Duodenal mucosa (tissue), 2 donors: ENCODE data around the gene TMEM38B.
"Not testable (repeated sequence)": the region's sequence is repeated elsewhere in the genome, so short reads cannot be mapped to it uniquely, and the experiment has no call there.

ENCODE experiments used
- H3K27ac ChIP-seq: one replicate; pipeline ENCODE4 v1.7.0; 2013; ENCODE audit warnings: low read depth, low read length
- H3K27me3 ChIP-seq, 2 donors: one replicate each; pipeline ENCODE4 v1.7.0; 2013; ENCODE audit warnings: low read length in 2 of 2, control low read depth in 1 of 2; ENCODE audit not compliant: insufficient read depth in 2 of 2, control insufficient read depth in 1 of 2
- H3K36me3 ChIP-seq, 2 donors: one replicate each; pipeline ENCODE4 v1.7.0; 2013; ENCODE audit warnings: low read length in 2 of 2, control low read depth in 1 of 2; ENCODE audit not compliant: insufficient read depth in 2 of 2, control insufficient read depth in 1 of 2
- H3K4me1 ChIP-seq, 2 donors: one replicate each; pipeline ENCODE4 v1.7.0; 2013; ENCODE audit warnings: low read length in 2 of 2, control low read depth in 1 of 2; ENCODE audit not compliant: insufficient read depth in 2 of 2, control insufficient read depth in 1 of 2
- H3K4me3 ChIP-seq, 2 donors: one replicate each; pipeline ENCODE4 v1.7.0; 2013; ENCODE audit warnings: low read length in 2 of 2, low read depth in 1 of 2
- H3K9ac ChIP-seq, 2 donors: one replicate each; pipeline ENCODE4 v1.7.0; 2013; ENCODE audit warnings: low read length in 2 of 2, low read depth in 1 of 2
- H3K9me3 ChIP-seq, 2 donors: one replicate each; pipeline ENCODE4 v1.7.0; 2013; ENCODE audit warnings: low read length in 2 of 2, control low read depth in 1 of 2; ENCODE audit not compliant: control insufficient read depth in 1 of 2

The TMEM38B gene

DNA sequence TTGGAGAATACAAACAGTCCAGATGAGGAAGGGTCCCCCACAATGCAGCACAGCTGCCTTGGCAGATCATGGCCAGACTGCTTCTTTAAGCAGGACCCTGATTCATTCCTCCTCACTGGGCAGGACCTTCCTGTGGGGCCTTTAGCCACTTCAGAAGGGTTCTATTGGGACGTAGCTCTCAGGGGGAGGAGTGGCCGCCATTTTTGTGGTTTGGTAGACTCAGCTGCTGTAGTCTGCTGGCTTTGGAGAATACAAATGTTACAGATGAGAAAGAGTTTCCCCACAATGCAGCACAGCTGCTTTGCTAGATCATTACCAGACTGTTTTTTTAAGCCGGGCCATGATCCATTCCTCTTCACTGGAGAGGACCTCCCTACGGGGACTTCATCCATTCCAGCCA lies 57.4 kb downstream of the TMEM38B start:
- Histone ChIP-seq H3K9ac (no peak overlapping the region), H3K36me3 (peaks cover 10 to 26% of the 10 kb centered on the region in 2 donors), H3K4me1 (no peaks in the 10 kb centered on the region), H3K4me3 (no peak overlapping the region), H3K27ac (no peak overlapping the region), H3K27me3 (no peaks in the 10 kb centered on the region), H3K9me3 (peaks cover 1 to 16% of the 10 kb centered on the region in 2 donors)

DNA sequence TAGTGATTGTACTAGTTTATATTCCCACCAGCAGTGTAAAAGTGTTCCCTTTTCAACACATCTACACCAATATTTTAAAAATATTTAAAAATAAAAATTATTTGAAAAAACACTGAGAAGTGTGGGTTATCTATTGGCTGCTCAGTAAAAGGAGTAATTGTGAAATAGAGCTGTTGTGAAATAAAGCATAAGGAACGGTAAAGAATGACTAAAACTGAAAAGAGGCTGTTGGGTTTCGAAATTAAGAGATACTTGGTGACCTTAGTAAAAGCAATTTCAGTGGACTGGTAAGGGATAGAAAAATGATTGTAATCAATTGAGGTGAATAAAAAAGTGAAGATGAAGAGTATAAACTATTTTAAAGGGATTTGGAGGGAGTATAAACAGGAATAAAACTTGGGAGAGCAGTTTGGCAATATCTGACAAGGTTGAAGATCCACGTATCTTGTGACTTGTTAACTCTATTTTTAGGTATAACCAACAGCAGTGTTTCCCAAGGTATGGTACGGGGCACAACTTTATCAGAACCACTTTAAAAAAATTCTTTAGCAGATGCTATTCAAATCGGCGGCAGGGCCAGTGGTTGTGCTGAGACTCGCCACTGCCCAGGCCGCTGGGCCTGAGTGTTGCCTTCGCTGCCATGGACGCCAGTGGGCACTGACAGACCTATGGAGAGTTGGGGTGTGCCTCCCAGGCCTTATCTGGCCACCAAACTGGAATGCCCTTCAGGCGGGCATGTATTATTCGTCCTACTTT lies 63.3 kb downstream of the TMEM38B start:
- Histone ChIP-seq H3K27ac (no peak overlapping the region), H3K36me3 (no peaks in the 10 kb centered on the region), H3K9ac (no peak overlapping the region), H3K9me3 (peaks cover 1 to 12% of the 10 kb centered on the region in 2 donors), H3K27me3 (no peaks in the 10 kb centered on the region), H3K4me1 (no peaks in the 10 kb centered on the region), H3K4me3 (no peak overlapping the region)

DNA sequence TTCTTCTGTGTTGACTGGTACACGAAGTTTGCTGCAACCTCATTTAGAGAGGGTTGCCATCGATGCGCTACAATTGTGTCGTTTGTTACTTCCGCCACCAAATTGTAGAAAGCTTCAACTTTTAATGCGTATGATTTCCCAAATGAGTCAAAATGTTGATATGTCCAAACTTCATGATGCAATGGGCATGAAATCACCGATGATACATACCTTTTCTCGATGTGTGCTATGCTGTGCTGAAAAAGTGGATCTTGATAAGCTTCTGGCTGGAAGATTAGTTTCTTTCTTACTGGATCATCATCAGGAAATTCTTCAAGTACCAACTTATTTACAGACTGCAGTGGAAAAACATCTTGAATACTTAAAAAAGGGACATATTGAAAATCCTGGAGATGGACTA lies 65.7 kb downstream of the TMEM38B start:
- H3K36me3 ChIP-seq: no peaks in the 10 kb centered on the region
- H3K9me3 ChIP-seq: no peaks in the 10 kb centered on the region
- no peak overlapping the region for H3K4me3 ChIP-seq
- no peaks in the 10 kb centered on the region for H3K27me3 ChIP-seq
- no peaks in the 10 kb centered on the region for H3K4me1 ChIP-seq
- no peak overlapping the region for H3K9ac ChIP-seq
- no peak overlapping the region for H3K27ac ChIP-seq

DNA sequence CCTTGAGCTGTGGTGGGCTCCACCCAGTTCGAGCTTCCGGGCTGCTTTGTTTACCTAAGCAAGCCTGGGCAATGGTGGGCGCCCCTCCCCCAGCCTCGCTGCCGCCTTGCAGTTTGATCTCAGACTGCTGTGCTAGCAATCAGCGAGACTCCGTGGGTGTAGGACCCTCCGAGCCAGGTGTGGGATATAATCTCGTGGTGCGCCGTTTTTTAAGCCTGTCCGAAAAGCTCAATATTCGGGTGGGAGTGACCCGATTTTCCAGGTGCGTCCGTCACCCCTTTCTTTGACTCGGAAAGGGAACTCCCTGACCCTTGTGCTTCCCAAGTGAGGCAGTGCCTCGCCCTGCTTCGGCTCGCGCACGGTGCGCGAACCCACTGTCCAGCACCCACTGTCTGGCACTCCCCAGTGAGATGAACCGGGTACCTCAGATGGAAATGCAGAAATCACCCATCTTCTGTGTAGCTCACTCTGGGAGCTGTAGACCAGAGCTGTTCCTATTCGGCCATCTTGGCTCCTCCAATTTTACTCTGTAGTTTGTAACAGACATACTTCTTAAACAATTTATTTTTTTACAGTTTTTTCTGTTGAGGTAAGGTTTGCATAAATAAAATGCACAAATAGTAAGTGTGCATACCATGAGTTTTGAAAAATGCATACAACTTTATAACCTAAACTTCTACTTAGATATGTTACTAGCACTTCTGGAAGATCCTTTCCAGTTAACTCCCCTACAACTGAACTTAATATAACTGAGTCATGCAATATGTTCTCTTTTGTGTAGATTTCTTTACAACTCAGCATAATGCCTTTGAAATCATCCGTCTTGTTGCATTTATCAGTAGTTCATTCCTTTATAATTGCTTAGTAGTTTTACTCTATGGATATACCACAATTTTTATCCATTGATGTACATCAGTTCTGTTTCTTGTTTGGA lies 88.5 kb downstream of the TMEM38B start:
- H3K9ac ChIP-seq, H3K4me1 ChIP-seq, H3K27me3 ChIP-seq, H3K36me3 ChIP-seq, H3K4me3 ChIP-seq, H3K27ac ChIP-seq, H3K9me3 ChIP-seq: not testable (repeated sequence)

DNA sequence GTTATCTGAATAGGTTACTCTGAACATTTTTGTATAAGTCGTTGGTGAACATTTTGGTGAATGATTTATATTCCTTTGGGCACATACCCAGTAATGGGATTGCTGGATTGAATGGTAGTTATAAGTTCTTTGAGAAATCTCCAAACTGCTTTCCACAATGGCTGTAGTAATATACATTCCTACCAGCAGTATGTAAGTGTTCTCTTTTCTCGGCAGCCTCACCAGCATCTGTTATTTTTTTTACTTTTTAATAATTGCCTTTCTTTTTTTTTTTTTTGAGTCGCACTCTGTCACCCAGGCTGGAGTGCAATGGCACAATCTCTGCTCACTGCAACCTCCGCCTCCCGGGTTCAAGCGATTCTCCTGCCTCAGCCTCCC lies 89.1 kb downstream of the TMEM38B start:
- H3K4me1 ChIP-seq, H3K27me3 ChIP-seq, H3K9ac ChIP-seq, H3K27ac ChIP-seq, H3K36me3 ChIP-seq, H3K4me3 ChIP-seq, H3K9me3 ChIP-seq: not testable (repeated sequence)

DNA sequence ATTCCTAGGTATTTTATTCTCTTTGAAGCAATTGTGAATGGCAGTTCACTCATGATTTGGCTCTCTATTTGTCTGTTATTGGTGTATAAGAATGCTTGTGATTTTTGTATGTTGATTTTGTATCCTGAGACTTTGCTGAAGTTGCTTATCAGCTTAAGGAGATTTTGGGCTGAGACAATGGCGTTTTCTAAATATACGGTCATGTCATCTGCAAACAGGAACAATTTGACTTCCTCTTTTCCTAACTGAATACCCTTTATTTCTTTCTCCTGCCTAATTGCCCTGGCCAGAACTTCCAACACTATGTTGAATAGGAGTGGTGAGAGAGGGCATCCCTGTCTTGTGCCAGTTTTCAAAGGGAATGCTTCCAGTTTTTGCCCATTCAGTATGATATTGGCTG lies 92.5 kb downstream of the TMEM38B start:
- H3K4me1 ChIP-seq, H3K27me3 ChIP-seq, H3K9ac ChIP-seq, H3K36me3 ChIP-seq, H3K4me3 ChIP-seq, H3K27ac ChIP-seq: not testable (repeated sequence)
- H3K9me3 ChIP-seq: peaks cover 0 to 10% of the 10 kb centered on the region in 2 donors

DNA sequence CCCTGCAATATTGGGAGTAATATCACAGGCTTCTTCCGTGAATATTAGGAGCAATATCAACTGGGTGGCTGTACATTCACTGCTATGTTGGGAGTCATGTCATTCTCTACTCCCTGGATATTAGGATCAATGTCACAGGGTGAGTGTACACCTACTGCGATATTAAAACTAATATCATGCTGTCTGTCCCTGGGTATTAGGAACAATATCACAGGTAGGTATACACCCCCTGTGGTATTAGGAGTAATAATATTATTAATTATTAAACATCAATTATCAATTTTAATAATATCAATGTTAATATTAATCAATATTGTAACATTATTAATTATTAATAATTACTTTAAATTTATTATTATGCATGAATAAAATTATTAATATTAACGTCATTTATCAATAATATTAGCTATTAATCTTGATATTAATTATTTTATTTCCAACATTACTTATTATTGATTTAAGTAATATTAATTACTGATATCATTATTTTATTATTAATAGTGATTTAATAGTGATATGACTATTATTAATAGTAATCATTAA lies 121.9 kb downstream of the TMEM38B start:
- H3K36me3 ChIP-seq: no peaks in the 10 kb centered on the region
- H3K9ac ChIP-seq: no peak overlapping the region
- peaks cover 0 to 2% of the 10 kb centered on the region in 2 donors for H3K9me3 ChIP-seq
- H3K27me3 ChIP-seq: no peaks in the 10 kb centered on the region
- H3K27ac ChIP-seq: no peak overlapping the region
- H3K4me1 ChIP-seq: no peaks in the 10 kb centered on the region
- no peak overlapping the region for H3K4me3 ChIP-seq

DNA sequence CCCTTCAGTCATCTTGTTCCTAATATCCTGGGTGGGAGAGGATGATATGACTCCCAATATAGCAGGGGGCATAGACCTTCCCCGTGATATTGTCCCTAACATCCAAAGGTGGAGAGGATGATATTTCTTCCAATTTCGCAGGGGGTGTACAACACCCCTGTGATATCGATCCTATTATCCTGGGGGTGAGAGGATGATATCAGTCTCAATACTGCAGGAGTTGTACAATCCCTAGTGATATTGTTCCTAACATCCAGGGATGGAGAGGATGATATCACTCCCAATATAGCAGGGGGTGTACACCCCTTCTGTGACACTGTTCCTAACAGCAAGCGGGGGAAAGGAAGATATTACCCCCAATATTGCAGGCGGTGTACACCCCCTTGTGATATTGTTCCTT lies 122.6 kb downstream of the TMEM38B start:
- peaks cover 0 to 2% of the 10 kb centered on the region in 2 donors for H3K9me3 ChIP-seq
- no peaks in the 10 kb centered on the region for H3K4me1 ChIP-seq
- no peaks in the 10 kb centered on the region for H3K36me3 ChIP-seq
- H3K27me3 ChIP-seq: no peaks in the 10 kb centered on the region
- H3K9ac ChIP-seq: no peak overlapping the region
- no peak overlapping the region for H3K4me3 ChIP-seq
- no peak overlapping the region for H3K27ac ChIP-seq

DNA sequence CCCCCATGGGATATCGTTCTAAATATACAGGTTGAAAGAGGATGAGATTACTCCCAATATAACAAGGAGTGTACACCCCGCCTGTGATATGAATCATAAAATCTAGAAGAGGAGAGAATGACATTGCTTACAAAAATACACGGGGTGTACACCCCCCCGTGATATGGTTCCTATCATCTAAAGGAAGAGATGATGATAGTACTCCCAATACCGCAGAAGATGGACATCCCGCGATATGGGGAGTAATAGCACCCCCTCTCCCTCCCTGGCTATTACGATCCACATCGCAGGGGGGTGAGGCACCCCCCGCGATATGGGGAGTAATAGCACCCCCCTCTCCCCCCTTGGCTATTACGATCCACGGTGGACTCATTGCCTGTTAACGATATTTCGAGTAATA lies 124.6 kb downstream of the TMEM38B start:
- Histone ChIP-seq H3K9ac (no peak overlapping the region), H3K36me3 (no peaks in the 10 kb centered on the region), H3K4me1 (no peaks in the 10 kb centered on the region), H3K4me3 (no peak overlapping the region), H3K27me3 (no peaks in the 10 kb centered on the region), H3K9me3 (peaks cover 0 to 2% of the 10 kb centered on the region in 2 donors), H3K27ac (no peak overlapping the region)

DNA sequence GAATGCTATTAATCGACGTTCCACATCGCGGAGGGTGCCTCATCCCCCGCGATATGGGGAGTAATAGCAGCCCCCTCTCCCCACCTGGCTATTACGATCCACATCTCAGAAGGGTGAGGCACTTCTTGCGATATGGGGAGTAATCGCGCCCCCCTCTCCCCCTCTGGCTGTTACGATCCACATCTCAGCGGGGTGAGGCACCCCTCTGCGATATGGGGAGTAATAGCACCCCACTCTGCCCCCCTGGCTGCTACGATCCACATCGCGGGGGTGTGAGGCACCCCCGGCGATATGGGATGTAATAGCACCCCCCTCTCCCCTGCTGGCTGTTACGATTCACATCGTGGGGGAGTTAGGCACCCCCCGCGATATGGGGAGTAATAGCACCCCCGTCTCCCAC lies 128.5 kb downstream of the TMEM38B start:
- Histone ChIP-seq H3K27me3 (no peaks in the 10 kb centered on the region), H3K9me3 (no peaks in the 10 kb centered on the region), H3K27ac (no peak overlapping the region), H3K9ac (no peak overlapping the region), H3K36me3 (no peaks in the 10 kb centered on the region), H3K4me3 (no peak overlapping the region), H3K4me1 (no peaks in the 10 kb centered on the region)
